ENCODE data around the gene TBCD. TPM values are rescaled to one million over a fixed set of nuclear protein-coding genes. Genes with fewer than 3 reads are reported as not detected.

TBCD gene
- total RNA-seq, 1 experiment from 2014 or later, result 129 TPM

- Histone ChIP-seq H2BK12ac (ENCODE audit: insufficient read length, low read depth, low read length) (no peak overlapping the region), H2BK15ac (ENCODE audit: low read depth, low read length) (no peak overlapping the region)
- peaks cover 34 to 38% of the 10 kb centered on the region in 2 experiments for H3K4me1 Mint-ChIP-seq
These were observed 85.9 kb downstream of the TBCD start for GRCh38 chr17:82837586-82838320.

More at GRCh38 chr17:82837586-82838320, 85.9 kb downstream of the TBCD start:
- Histone ChIP-seq H4K20me1 (ENCODE audit: control insufficient read depth, insufficient read depth, insufficient read length) (no peaks in the 10 kb centered on the region), H3K4me2 (ENCODE audit: insufficient read depth, insufficient read length, low read length) (no peak overlapping the region), H3K18ac (ENCODE audit: insufficient read length, low read depth, low read length) (no peak overlapping the region), H2BK20ac (ENCODE audit: low read depth, low read length, poor library complexity, severe bottlenecking) (no peak overlapping the region), H3K23ac (ENCODE audit: insufficient read length, low read depth, low read length) (no peak overlapping the region), H3K9me3 (ENCODE audit: control insufficient read depth, low read depth, low read length) (no peaks in the 10 kb centered on the region), H3K56ac (ENCODE audit: insufficient read length, low read depth, low read length) (no peak overlapping the region), H3K4me1 (ENCODE audit: insufficient read depth, low read length) (0 out of 2 replicates have a peak, but pooled peaks cover 1% of the 10 kb centered on the region), H3K27ac (ENCODE audit: insufficient read length, low read depth, low read length) (no peak overlapping the region), H4K91ac (ENCODE audit: insufficient read length, low read depth, low read length) (no peak overlapping the region), H3K14ac (ENCODE audit: insufficient read depth, low read length) (no peak overlapping the region), H4K8ac (replicated peaks; ENCODE audit: insufficient read length, low read depth, low read length) (no peak overlapping the region), H3K23me2 (ENCODE audit: insufficient read length, low read depth, low read length, poor library complexity, severe bottlenecking) (no peaks in the 10 kb centered on the region), H3K9ac (ENCODE audit: extremely low read depth, insufficient read length, low read length) (no peak overlapping the region), H3K4ac (ENCODE audit: low read depth, low read length) (no peak overlapping the region), H3K27me3 (ENCODE audit: insufficient read depth, low read length) (no peaks in the 10 kb centered on the region), H2BK5ac (ENCODE audit: insufficient read length, low read length) (no peak overlapping the region), H3T11ph (ENCODE audit: low read length) (no peak overlapping the region), H2AFZ (ENCODE audit: low read length) (no peak overlapping the region), H2AK5ac (ENCODE audit: insufficient read length, low read length) (no peak overlapping the region), H4K5ac (ENCODE audit: insufficient read length, low read depth, low read length) (no peak overlapping the region), H2BK120ac (ENCODE audit: low read depth, low read length, poor library complexity, severe bottlenecking) (no peak overlapping the region), H3K79me2 (ENCODE audit: insufficient read depth, low read length) (no peaks in the 10 kb centered on the region), H3K79me1 (ENCODE audit: insufficient read depth, low read depth, low read length, poor library complexity, severe bottlenecking) (no peaks in the 10 kb centered on the region)
- Mint-ChIP-seq H3K27ac (peak overlapping the region in 1 of 3 experiments; percentile 32; a peak in 2 of 7 replicates), H3K36me3 (ENCODE audit: insufficient read depth in 1 of 3, low read depth in 3 of 3) (peaks cover 3 to 17% (median 16%) of the 10 kb centered on the region in 3 experiments; a peak in 6 of 7 replicates), H3K4me3 (no peak overlapping the region), H3K9me3 (no peaks in the 10 kb centered on the region), H3K27me3 (ENCODE audit: low read depth) (no peaks in the 10 kb centered on the region)
- DNase-seq, result no peak
- no peak for TF ChIP-seq CTCF (conservative IDR thresholded peaks at IDR 0.05)
- no CpG with 5 or more reads among the region's 13 CpGs for WGBS (ENCODE audit: extremely low coverage, insufficient read length, low lambda C conversion rate)
